Lower lobe of right lung (tissue), 2 donors: ENCODE measurements around the gene CNNM4. TPM values are rescaled to one million over a fixed set of nuclear protein-coding genes. Genes with fewer than 3 reads are reported as not detected.

Source experiments
- ATAC-seq, 2 donors: fragments of 200-7000 bp; cut with Tn5 transposase; one replicate each; pipeline ENCODE4 v1.9.1; 2020 to 2022; ENCODE audit warnings: mild to moderate bottlenecking in 2 of 2, moderate library complexity in 2 of 2
- DNase-seq: peaks from one replicate; pipeline ENCODE4 v3.0.0-alpha.2; 2020
- H3K27ac ChIP-seq: fragments of 200-600 bp; one replicate; pipeline ENCODE4 v1.8.0; 2022
- H3K27me3 ChIP-seq: fragments of 200-600 bp; one replicate; pipeline ENCODE4 v1.8.0; 2022; ENCODE audit warnings: low read depth
- H3K36me3 ChIP-seq: fragments of 200-600 bp; one replicate; pipeline ENCODE4 v1.8.0; 2022; ENCODE audit warnings: mild to moderate bottlenecking
- H3K4me1 ChIP-seq: fragments of 200-600 bp; one replicate; pipeline ENCODE4 v1.8.0; 2022
- H3K4me3 ChIP-seq: fragments of 200-600 bp; one replicate; pipeline ENCODE4 v1.8.0; 2022; ENCODE audit warnings: mild to moderate bottlenecking
- H3K9me3 ChIP-seq: fragments of 200-600 bp; one replicate; pipeline ENCODE4 v1.8.0; 2022
- CTCF ChIP-seq: fragments of 200-600 bp; IDR thresholded peaks from one replicate; pipeline ENCODE4 v1.8.0; 2022; ENCODE audit warnings: antibody characterized with exemption, mild to moderate bottlenecking
- intact Hi-C: fragments of 100-400 bp; cut with DNase I; formaldehyde crosslinking; loops from one replicate; pipeline ENCODE4 v1.11.0; 2022
- total RNA-seq: library from RNA; stranded (reverse); fragmentation: NEBNext Ultra II Directional; extraction: Animal tissue kit (Norgen Biotek cat#: 25700); gene quantifications from one replicate; pipeline ENCODE4 v1.2.1, GENCODE V29; 2021
- donor health status: DM: no; HTN: yes; CAD: no; lungs with severe emphysema.

Gene CNNM4
- total RNA-seq, 1 donor from 2014 or later = 15.7 TPM

GRCh38 chr2:96823198-96823597 is 62.5 kb downstream of the CNNM4 start:
- Histone ChIP-seq H3K4me3 (no peak overlapping the region), H3K4me1 (peaks cover 52% of the 10 kb centered on the region), H3K27me3 (no peaks in the 10 kb centered on the region), H3K36me3 (peaks cover 66% of the 10 kb centered on the region), H3K27ac (no peak overlapping the region), H3K9me3 (no peaks in the 10 kb centered on the region)
- no peak for DNase-seq
- intact Hi-C loops = no loop called here
- ATAC-seq = no peak
- TF ChIP-seq CTCF = no peak

DNA sequence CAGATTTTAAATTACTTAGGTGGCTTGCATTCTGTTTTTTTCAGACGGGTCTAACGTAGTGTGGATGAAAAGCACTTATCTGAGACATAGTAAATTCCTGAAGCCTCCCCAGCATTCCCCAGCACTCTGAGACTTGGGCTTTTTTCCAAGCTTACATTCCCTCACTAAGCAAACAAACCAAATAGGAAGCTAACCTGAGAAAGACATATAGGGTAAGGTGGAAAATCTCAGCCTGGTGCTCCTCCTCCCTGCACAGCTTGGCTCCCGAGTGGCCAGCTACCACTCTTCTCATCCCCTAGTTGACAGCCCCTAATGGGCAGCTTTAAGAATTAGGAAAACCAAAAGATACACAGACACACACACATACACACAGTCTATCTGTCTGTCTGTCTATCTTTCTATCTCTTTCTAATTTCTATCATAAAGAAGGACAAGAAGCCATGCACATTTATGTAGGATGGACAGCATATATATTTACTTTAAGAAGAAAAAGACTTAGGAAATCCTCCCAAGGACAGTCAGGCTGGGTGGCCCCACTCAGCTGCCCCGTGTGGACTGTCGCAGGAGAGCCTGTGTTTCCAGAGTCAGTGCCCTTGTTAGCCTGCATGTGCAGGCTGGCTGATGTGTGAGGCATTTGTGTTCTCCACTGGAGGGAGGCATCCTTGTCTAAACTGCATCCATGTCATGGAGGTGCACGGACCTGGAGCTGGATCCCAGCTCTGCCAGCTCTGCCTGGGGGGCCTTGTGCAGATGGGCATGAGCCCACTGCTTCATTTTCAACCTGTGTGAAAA is 63.6 kb downstream of the CNNM4 start:
- H3K4me1 ChIP-seq = peaks cover 41% of the 10 kb centered on the region
- peaks cover 77% of the 10 kb centered on the region for H3K36me3 ChIP-seq
- no peaks in the 10 kb centered on the region for H3K27me3 ChIP-seq
- H3K4me3 ChIP-seq = no peak overlapping the region
- no peak overlapping the region for H3K27ac ChIP-seq
- TF ChIP-seq CTCF = no peak
- DNase-seq (no peak), ATAC-seq (peak; percentile 23 to 46)
- intact Hi-C loops = no loop called here
- no peaks in the 10 kb centered on the region for H3K9me3 ChIP-seq

GRCh38 chr2:96825057-96825456 is 64.4 kb downstream of the CNNM4 start:
- intact Hi-C loops = no loop called here
- no peak for ATAC-seq
- Histone ChIP-seq H3K27me3 (no peaks in the 10 kb centered on the region), H3K4me3 (no peak overlapping the region), H3K27ac (no peak overlapping the region), H3K4me1 (peaks cover 33% of the 10 kb centered on the region), H3K36me3 (peaks cover 80% of the 10 kb centered on the region), H3K9me3 (no peaks in the 10 kb centered on the region)
- DNase-seq = no peak
- no peak for TF ChIP-seq CTCF

GRCh38 chr2:96826546-96827278 is 66.0 kb downstream of the CNNM4 start:
- DNase-seq (no peak), ATAC-seq (no peak)
- Histone ChIP-seq H3K4me1 (peaks cover 22% of the 10 kb centered on the region), H3K27ac (no peak overlapping the region), H3K27me3 (no peaks in the 10 kb centered on the region), H3K4me3 (no peak overlapping the region), H3K9me3 (no peaks in the 10 kb centered on the region), H3K36me3 (peaks cover 86% of the 10 kb centered on the region)
- TF ChIP-seq CTCF = no peak
- intact Hi-C loops = no loop called here

DNA sequence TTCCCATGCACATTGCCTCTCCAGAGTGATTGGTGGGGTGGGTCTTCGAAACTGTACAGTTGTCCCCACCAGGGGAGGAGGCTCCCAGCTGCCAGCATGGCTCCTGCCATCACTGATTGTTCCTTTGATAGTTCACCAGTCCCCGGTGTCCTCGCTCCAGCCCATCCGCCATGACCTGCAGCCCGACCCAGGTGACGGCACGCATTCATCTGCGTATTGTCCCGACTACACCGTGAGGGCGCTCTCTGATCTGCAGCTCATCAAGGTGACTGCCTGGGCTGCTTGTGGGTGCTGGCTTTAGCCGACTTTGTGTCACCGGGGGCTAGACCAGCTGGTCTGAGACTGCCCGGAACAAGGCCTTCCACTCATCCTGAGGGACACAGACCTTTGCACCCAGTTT is 67.7 kb downstream of the CNNM4 start:
- Histone ChIP-seq H3K27ac (no peak overlapping the region), H3K9me3 (no peaks in the 10 kb centered on the region), H3K4me3 (no peak overlapping the region), H3K36me3 (peaks cover 88% of the 10 kb centered on the region), H3K4me1 (peaks cover 27% of the 10 kb centered on the region), H3K27me3 (no peaks in the 10 kb centered on the region)
- no peak for ATAC-seq
- intact Hi-C loops = no loop called here
- no peak for DNase-seq
- no peak for TF ChIP-seq CTCF
